Endothelial cell (in vitro differentiated cells): ENCODE results near the gene GOSR1. TPM values are rescaled to one million over a fixed set of nuclear protein-coding genes. Genes with fewer than 3 reads are reported as not detected.
"Not testable (repeated sequence)": the region's sequence is repeated elsewhere in the genome, so short reads cannot be mapped to it uniquely, and the experiment has no call there.

Source experiments
- DNase-seq: peaks from one replicate; pipeline ENCODE4 v3.0.0; 2021; ENCODE audit warnings: low spot score
- H3K27ac Mint-ChIP-seq: one replicate; pipeline ENCODE4 v1.8.0; 2021; ENCODE audit warnings: mixed read lengths, inconsistent platforms; ENCODE audit not compliant: unreplicated experiment
- H3K27me3 Mint-ChIP-seq: one replicate; pipeline ENCODE4 v1.8.0; 2021; ENCODE audit warnings: mild to moderate bottlenecking, moderate library complexity, mixed read lengths, inconsistent platforms; ENCODE audit not compliant: unreplicated experiment
- H3K36me3 Mint-ChIP-seq: one replicate; pipeline ENCODE4 v1.8.0; 2021; ENCODE audit warnings: mild to moderate bottlenecking, low read depth, mixed read lengths, inconsistent platforms; ENCODE audit not compliant: unreplicated experiment
- H3K4me1 Mint-ChIP-seq: one replicate; pipeline ENCODE4 v1.8.0; 2021; ENCODE audit warnings: mild to moderate bottlenecking, mixed read lengths, inconsistent platforms; ENCODE audit not compliant: unreplicated experiment
- H3K4me3 Mint-ChIP-seq: one replicate; pipeline ENCODE4 v1.8.0; 2021; ENCODE audit warnings: mild to moderate bottlenecking, mixed read lengths, inconsistent platforms; ENCODE audit not compliant: unreplicated experiment
- H3K9me3 Mint-ChIP-seq: one replicate; pipeline ENCODE4 v1.8.0; 2021; ENCODE audit warnings: mixed read lengths, inconsistent platforms; ENCODE audit not compliant: unreplicated experiment
- total RNA-seq: library from RNA; stranded (reverse); fragmentation: NEBNext Ultra II Directional; extraction: Animal tissue kit (Norgen Biotek cat#: 25700); gene quantifications from one replicate; pipeline ENCODE4 v1.2.1, GENCODE V29; 2021; ENCODE audit not compliant: unreplicated experiment
- TF ChIP-seq, protein P1 (sequence below): fragments of 200-600 bp; sonication (generic); IDR thresholded peaks from one replicate; pipeline ENCODE4 v1.5.0; 2021; ENCODE audit warnings: antibody characterized with exemption; ENCODE audit not compliant: unreplicated experiment

GOSR1 gene
- total RNA-seq, 1 donor from 2014 or later, result 47.5 TPM

DNA sequence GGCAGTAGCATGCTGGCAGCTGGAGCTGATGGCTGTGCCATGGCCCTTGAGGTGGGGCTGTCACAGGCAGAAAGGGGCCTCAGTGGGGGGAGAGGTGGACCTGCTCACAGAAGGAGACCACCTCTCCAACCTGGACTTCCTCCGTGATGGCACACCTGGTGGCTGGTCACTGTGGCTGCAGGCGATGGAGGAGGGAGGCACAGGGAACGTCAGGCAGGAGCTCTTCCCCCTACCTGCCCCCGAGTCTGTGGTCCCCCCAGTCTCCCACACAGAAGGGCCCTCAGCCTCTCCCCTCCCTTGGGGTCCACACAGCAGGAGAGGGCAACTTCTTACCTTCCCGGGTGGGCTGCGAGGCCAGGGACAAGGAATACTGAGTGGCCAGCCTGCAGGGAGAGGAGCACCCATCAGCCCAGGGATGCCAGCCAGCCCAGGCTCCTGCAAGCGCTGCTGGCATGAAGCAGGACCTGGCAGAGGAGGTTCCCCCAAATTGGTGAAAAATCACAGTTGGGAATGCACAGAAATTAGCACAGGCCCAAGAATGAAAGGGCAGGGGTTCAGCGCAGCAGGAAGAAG lies 96.5 kb downstream of the GOSR1 start:
- no peak overlapping the region for H3K4me3 Mint-ChIP-seq
- no peak for DNase-seq
- no peak overlapping the region for H3K27ac Mint-ChIP-seq
- H3K27me3 Mint-ChIP-seq, result peaks cover 6% of the 10 kb centered on the region
- peaks cover 3% of the 10 kb centered on the region for H3K36me3 Mint-ChIP-seq
- TF ChIP-seq, protein P1, sequence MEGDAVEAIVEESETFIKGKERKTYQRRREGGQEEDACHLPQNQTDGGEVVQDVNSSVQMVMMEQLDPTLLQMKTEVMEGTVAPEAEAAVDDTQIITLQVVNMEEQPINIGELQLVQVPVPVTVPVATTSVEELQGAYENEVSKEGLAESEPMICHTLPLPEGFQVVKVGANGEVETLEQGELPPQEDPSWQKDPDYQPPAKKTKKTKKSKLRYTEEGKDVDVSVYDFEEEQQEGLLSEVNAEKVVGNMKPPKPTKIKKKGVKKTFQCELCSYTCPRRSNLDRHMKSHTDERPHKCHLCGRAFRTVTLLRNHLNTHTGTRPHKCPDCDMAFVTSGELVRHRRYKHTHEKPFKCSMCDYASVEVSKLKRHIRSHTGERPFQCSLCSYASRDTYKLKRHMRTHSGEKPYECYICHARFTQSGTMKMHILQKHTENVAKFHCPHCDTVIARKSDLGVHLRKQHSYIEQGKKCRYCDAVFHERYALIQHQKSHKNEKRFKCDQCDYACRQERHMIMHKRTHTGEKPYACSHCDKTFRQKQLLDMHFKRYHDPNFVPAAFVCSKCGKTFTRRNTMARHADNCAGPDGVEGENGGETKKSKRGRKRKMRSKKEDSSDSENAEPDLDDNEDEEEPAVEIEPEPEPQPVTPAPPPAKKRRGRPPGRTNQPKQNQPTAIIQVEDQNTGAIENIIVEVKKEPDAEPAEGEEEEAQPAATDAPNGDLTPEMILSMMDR, result no peak
- H3K4me1 Mint-ChIP-seq, result peaks cover 13% of the 10 kb centered on the region
- H3K9me3 Mint-ChIP-seq, result no peaks in the 10 kb centered on the region

DNA sequence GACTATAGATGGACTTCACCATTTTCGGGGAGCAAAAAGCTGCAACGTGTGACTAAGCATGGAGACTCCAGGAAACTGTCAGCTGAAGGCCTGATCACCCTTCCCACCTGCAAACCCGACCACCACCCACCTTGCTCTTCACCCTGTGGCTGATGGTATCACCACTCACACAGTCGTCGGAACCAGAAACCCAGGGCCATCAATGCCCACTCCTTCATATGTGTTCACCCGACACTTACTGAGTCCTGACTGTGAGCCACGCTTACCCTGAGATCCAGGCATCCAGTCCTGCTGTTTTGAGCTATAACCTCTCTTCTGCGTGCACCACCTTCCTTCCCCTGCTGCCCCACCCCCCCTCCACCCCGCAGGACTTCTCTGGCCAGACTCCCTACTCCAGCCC lies 97.1 kb downstream of the GOSR1 start:
- DNase-seq, H3K36me3 Mint-ChIP-seq, H3K27me3 Mint-ChIP-seq, H3K4me3 Mint-ChIP-seq, H3K27ac Mint-ChIP-seq, H3K9me3 Mint-ChIP-seq: not testable (repeated sequence)
- peaks cover 14% of the 10 kb centered on the region for H3K4me1 Mint-ChIP-seq

DNA sequence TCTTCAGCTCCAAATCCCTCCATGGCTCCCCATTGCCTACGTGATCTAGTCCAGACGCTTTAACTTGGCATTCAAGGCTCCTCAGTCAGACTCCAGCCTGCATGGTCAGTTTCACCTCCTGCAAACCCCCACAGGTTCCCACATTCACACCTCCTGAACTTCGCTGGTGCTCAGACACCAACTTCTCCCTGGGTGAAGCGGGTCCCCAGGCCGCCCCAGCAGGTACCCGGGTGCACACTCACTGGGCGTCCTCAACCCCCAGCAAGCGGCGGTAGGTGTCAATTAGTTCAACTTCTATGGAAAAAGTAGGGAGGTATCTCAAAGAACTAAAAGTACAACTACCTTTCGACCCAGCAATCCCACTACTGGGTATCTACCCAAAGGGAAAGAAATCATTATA lies 97.6 kb downstream of the GOSR1 start:
- not testable (repeated sequence) for H3K36me3 Mint-ChIP-seq, H3K9me3 Mint-ChIP-seq, H3K27me3 Mint-ChIP-seq, DNase-seq, H3K4me3 Mint-ChIP-seq, H3K27ac Mint-ChIP-seq
- H3K4me1 Mint-ChIP-seq, result peaks cover 19% of the 10 kb centered on the region

DNA sequence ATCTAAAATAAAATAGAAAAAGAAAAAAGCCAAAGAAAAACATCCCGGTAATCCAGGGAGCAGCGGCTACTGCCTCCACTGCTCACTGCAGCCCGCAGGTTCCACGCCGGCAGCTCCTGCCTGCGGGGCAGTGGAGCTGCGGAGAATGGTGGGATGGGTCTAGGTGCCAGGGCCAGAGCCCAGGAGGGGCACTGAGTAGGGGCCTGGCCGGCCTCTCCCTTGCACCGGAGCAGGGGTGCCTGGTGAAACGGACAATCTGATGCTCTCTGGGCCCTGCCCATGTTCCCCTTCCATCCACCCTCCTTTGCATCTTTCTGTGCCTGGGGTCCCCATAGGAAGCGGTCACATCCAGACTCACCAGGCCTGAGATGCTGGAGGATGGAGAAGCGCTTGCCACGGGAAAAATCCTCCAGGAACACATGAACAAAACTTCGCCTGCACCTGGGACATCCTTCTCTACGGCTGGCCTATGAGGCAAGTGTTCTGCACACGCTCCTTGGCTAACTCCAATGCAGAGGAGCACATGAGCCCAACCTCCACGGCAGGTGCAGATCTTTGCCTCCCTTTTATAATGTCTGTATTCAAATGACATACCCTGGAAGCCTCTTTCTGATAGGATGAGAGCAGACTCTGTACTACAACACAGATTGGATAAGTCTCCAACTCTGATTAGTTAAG lies 98.6 kb downstream of the GOSR1 start:
- H3K9me3 Mint-ChIP-seq, H3K27ac Mint-ChIP-seq, H3K36me3 Mint-ChIP-seq, H3K4me3 Mint-ChIP-seq, DNase-seq, H3K27me3 Mint-ChIP-seq: not testable (repeated sequence)
- peaks cover 18% of the 10 kb centered on the region for H3K4me1 Mint-ChIP-seq

DNA sequence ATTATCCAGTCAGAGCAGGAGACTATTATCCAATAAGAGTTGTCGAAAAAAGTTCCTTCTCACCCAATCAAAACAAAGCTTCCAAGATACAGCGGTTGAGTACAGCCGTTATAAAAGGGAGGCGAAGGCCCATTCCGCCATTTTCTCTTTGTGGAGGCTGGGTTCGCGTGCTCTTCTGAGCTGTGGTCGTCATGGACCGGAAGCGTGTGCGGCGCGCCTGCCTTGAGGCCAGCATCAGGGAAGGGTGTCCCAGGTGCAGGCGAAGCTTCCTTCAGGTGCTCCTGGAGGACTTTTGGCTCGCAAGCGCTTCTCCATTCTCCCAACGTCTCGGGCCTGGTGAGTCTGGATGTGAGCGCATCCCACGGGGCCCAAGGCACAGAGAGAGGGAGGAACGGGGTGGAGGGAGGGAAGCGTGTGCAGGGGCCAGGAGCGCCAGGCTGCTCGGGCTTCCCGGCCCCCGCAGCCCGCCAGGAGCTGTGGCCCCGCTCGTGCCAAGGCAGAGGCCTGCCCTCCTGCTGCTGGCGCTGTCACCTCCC lies 99.2 kb downstream of the GOSR1 start:
- peaks cover 19% of the 10 kb centered on the region for H3K4me1 Mint-ChIP-seq
- H3K36me3 Mint-ChIP-seq, result no peaks in the 10 kb centered on the region

More for the DNA sequence above, 99.2 kb downstream of the GOSR1 start:
- Mint-ChIP-seq H3K27ac (no peak overlapping the region), H3K9me3 (no peaks in the 10 kb centered on the region), H3K4me3 (no peak overlapping the region), H3K27me3 (peaks cover 2% of the 10 kb centered on the region)
- DNase-seq, result no peak
- TF ChIP-seq, protein P1, result no peak

Other genes starting within 250 kb of the GOSR1 start
- 1.0 TPM for gene SLC6A4, start 241.7 kb upstream of the GOSR1 start, total RNA-seq
- gene BLMH, start 185.5 kb upstream of the GOSR1 start, total RNA-seq, result 150 TPM
- gene TMIGD1, start 143.4 kb upstream of the GOSR1 start, total RNA-seq, result not detected
- gene CPD, start 98.5 kb upstream of the GOSR1 start, total RNA-seq, result 119 TPM